Peyer's patch (tissue), 4 donors: ENCODE measurements around the gene TLR3.

ENCODE experiments used
- CTCF ChIP-seq, 6 experiments: fragments of 450-650 bp in 4 of 6; fragments of 200-600 bp in 2 of 6; sonication (generic) in 1 of 6; IDR thresholded peaks; one replicate each; pipeline ENCODE4 v1.5.1; 2017 to 2019; ENCODE audit warnings: antibody characterized with exemption in 6 of 6, mild to moderate bottlenecking in 3 of 6, moderate library complexity in 1 of 6
- POLR2A ChIP-seq, 2 donors: fragments of 450-650 bp; IDR thresholded peaks; one replicate each; pipeline ENCODE4 v1.5.1; 2017; ENCODE audit warnings: antibody characterized with exemption in 2 of 2, mild to moderate bottlenecking in 2 of 2, moderate library complexity in 2 of 2

GRCh38 chr4:186033027-186033426, 35.9 kb upstream of the TLR3 start:
- TF ChIP-seq POLR2A (IDR thresholded peaks at IDR 0.05) (no peak), CTCF (IDR thresholded peaks at IDR 0.05) (no peak)
